ENCODE results near the gene PDAP1. TPM values are rescaled to one million over a fixed set of nuclear protein-coding genes. Genes with fewer than 3 reads are reported as not detected.
A peak's percentile ranks its signal among the peaks of the same experiment; 100 is the strongest.
"Not testable (repeated sequence)": the region's sequence is repeated elsewhere in the genome, so short reads cannot be mapped to it uniquely, and the experiment has no call there.

The PDAP1 gene
- total RNA-seq, 2 experiments from 2014 or later, result 93.8 to 103 TPM

GRCh38 chr7:99440195-99440594 is 31.8 kb upstream of the PDAP1 start:
- ChIA-PET CTCF (no interaction called here), POLR2A (interaction anchor here (1.4 to 3.2 kb wide), 7 partner anchors 8 to 118 kb away, joined by 3 to 15 read pairs (median 8); partner anchors contain the start of genes BUD31, PDAP1, ZNF394 and ZNF655)
- Mint-ChIP-seq H3K9me3 (no peaks in the 10 kb centered on the region), H3K4me3 (peak overlapping the region; percentile 98), H3K36me3 (ENCODE audit: low read depth) (peaks cover 29% of the 10 kb centered on the region), H3K27ac (peak overlapping the region; percentile 72), H3K4me1 (peaks cover 45% of the 10 kb centered on the region), H3K27me3 (no peaks in the 10 kb centered on the region)
- DNase-seq, result no peak

- no peaks in the 10 kb centered on the region for H3K27me3 Mint-ChIP-seq
- peak within 1 kb of the TSS; percentile 98 for H3K4me3 Mint-ChIP-seq
- H3K27ac Mint-ChIP-seq, result peak within 1 kb of the TSS; percentile 86
- ChIA-PET POLR2A (interaction anchor here (0.9 to 3.2 kb wide), 9 partner anchors 10 to 119 kb away, joined by 3 to 15 read pairs (median 7); partner anchors contain the start of genes BUD31, PDAP1, ZNF394 and ZNF655), CTCF (interaction anchor here (0.7 kb wide), 1 partner anchor 24 kb away, joined by 3 read pairs; no protein-coding TSS in a partner anchor)
- peaks cover 45% of the 10 kb centered on the region for H3K4me1 Mint-ChIP-seq
- H3K36me3 Mint-ChIP-seq (ENCODE audit: low read depth), result peaks cover 22% of the 10 kb centered on the region
- no peaks in the 10 kb centered on the region for H3K9me3 Mint-ChIP-seq
- DNase-seq, result peak; percentile 92
Observed at GRCh38 chr7:99438573-99439480, 30.4 kb upstream of the PDAP1 start, which contains the start of the genes CPSF4 and PTCD1. CPSF4 (plus strand) TSS chr7:99438943; CDS start chr7:99439083, 140 bp downstream. PTCD1 (minus strand) TSS chr7:99438798; CDS start chr7:99435242, 3,556 bp downstream.

GRCh38 chr7:99437946-99438572 is 29.7 kb upstream of the PDAP1 start:
- Mint-ChIP-seq H3K9me3 (no peaks in the 10 kb centered on the region), H3K4me1 (peaks cover 43% of the 10 kb centered on the region), H3K27ac (peak overlapping the region; percentile 86), H3K27me3 (no peaks in the 10 kb centered on the region), H3K36me3 (ENCODE audit: low read depth) (peaks cover 22% of the 10 kb centered on the region), H3K4me3 (peak overlapping the region; percentile 98)
- DNase-seq, result no peak
- POLR2A ChIA-PET, result interaction anchor here (0.8 to 3.2 kb wide), 12 partner anchors 10 to 120 kb away, joined by 3 to 15 read pairs (median 6); partner anchors contain the start of genes BUD31, PDAP1, ZNF394 and ZNF655
- CTCF ChIA-PET, result interaction anchor here (0.7 kb wide), 1 partner anchor 25 kb away, joined by 3 read pairs; no protein-coding TSS in a partner anchor

DNA sequence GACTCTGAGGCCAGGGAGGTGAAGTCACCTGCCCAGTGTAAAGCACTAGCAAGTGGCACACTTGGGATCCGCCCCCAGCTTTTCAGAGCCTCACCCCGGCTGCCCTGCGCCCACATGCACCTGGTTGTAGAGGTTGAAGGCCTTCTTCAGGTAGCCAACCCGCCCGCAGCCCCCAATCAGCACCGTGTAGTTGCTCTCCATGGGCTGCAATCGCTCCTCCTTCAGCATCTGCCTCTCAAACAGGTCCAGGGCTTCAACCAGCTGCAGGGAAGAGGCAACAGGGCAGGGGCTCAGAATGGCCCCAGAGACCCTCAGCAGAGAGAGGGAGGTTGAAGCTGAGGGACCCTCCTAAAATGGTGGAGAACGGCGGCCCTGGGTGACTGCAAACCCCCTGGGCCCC is 24.8 kb upstream of the PDAP1 start:
- H3K4me1 Mint-ChIP-seq, result peaks cover 21% of the 10 kb centered on the region
- peaks cover 20% of the 10 kb centered on the region for H3K36me3 Mint-ChIP-seq (ENCODE audit: low read depth)
- no peaks in the 10 kb centered on the region for H3K9me3 Mint-ChIP-seq
- no peaks in the 10 kb centered on the region for H3K27me3 Mint-ChIP-seq
- H3K4me3 Mint-ChIP-seq, result no peak overlapping the region
- ChIA-PET POLR2A (no interaction called here), CTCF (no interaction called here)
- DNase-seq, result no peak
- no peak overlapping the region for H3K27ac Mint-ChIP-seq

DNA sequence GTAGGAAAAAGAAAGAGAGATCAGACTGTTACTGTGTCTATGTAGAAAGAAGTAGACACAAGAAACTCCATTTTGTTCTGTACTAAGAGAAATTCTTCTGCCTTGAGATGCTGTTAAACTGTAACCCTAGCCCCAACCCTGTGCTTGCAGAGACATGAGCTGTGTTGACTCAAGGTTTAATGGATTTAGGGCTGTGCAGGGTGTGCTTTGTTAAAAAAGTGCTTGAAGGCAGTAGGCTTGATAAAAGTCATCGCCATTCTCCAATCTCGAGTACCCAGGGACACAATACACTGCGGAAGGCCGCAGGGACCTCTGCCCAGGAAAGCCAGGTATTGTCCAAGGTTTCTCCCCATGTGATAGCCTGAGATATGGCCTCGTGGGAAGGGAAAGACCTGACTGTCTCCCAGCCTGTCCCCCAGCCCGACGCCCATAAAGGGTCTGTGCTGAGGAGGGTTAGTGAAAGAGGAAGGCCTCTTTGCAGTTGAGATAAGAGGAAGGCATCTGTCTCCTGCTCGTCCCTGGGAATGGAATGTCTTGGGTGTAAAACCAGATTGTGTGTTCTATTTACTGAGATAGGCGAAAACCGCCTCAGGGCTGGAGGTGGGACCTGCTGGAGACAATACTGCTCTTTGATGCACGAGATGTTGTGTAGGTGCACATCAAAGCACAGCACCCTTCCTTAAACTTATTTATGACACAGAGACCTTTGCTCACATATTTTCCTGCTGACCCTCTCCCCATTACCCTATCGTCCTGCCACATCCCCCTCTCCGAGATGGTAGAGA is 23.6 kb upstream of the PDAP1 start:
- CTCF ChIA-PET, result interaction anchor here (0.5 kb wide), 1 partner anchor 375 kb away, joined by 3 read pairs; no protein-coding TSS in a partner anchor
- not testable (repeated sequence) for H3K27me3 Mint-ChIP-seq

DNA sequence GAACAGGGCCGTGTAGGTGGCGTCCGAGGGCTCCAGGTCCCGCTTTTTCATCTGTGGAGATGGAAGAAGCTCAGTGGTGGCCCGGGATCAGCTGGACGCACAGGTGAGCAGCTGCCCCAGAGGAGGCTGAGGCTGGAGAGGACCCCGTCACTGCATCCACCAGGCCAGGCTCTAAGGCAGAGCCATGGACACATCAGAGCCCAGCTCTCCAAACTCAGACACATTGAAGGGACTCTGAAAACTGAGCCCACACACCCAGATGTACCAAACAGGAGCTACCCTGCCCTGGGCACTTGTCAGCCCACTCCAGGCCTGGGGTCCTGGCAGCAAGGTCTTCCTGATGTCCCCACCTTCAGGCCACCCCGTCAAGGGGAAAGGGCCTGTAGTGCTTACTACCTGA is 21.4 kb upstream of the PDAP1 start:
- Mint-ChIP-seq H3K4me1 (peaks cover 5% of the 10 kb centered on the region), H3K4me3 (no peak overlapping the region), H3K27me3 (no peaks in the 10 kb centered on the region), H3K27ac (no peak overlapping the region), H3K36me3 (ENCODE audit: low read depth) (peaks cover 24% of the 10 kb centered on the region), H3K9me3 (no peaks in the 10 kb centered on the region)
- POLR2A ChIA-PET, result interaction anchor here (0.7 to 1.3 kb wide), 3 partner anchors 21 to 22 kb away, joined by 4 to 6 read pairs (median 4); partner anchors contain the start of genes BUD31 and PDAP1
- CTCF ChIA-PET, result no interaction called here
- no peak for DNase-seq

More for the DNA sequence above, 23.6 kb upstream of the PDAP1 start:
- DNase-seq, H3K27ac Mint-ChIP-seq, POLR2A ChIA-PET, H3K4me3 Mint-ChIP-seq, H3K9me3 Mint-ChIP-seq: not testable (repeated sequence)
- peaks cover 24% of the 10 kb centered on the region for H3K36me3 Mint-ChIP-seq (ENCODE audit: low read depth)
- H3K4me1 Mint-ChIP-seq, result peaks cover 12% of the 10 kb centered on the region

DNA sequence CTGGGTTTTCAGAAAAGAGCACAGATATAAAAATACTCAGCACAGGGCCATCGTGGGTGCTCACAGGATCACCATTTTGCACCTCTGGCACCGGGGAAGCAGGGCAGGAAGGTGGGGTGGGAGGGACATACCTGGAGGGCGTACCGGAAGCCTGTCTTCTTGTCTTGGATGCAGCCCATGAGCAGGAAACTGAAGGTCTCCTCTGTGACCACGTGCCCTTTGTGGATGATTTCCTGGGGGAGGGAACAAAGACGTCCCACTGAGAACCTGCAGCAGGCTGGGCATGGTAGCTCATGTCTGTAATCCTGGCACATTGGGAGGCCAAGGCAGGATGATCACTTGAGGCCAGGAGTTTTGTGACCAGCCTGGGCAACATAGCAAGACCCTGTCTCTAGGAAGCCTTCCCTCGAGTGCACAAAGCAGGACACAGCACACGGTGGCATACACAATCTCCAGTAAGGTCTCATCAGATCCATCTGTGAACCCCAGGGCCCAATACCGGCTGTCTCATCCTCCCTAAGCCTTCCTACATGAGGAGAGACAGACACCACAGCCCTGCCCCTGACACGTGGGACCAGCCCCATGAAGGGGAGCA is 20.7 kb upstream of the PDAP1 start:
- DNase-seq, result no peak
- Mint-ChIP-seq H3K4me3 (no peak overlapping the region), H3K27ac (peak overlapping the region; percentile 35), H3K4me1 (peaks cover 5% of the 10 kb centered on the region), H3K36me3 (ENCODE audit: low read depth) (peaks cover 24% of the 10 kb centered on the region), H3K9me3 (no peaks in the 10 kb centered on the region), H3K27me3 (no peaks in the 10 kb centered on the region)
- ChIA-PET POLR2A (interaction anchor here (0.7 to 1.3 kb wide), 3 partner anchors 20 to 22 kb away, joined by 4 to 6 read pairs (median 4); partner anchors contain the start of genes BUD31 and PDAP1), CTCF (no interaction called here)

GRCh38 chr7:99424932-99425730 is 16.7 kb upstream of the PDAP1 start:
- Mint-ChIP-seq H3K4me1 (peaks cover 5% of the 10 kb centered on the region), H3K27ac (no peak overlapping the region), H3K9me3 (no peaks in the 10 kb centered on the region), H3K36me3 (ENCODE audit: low read depth) (peaks cover 32% of the 10 kb centered on the region), H3K4me3 (no peak overlapping the region), H3K27me3 (no peaks in the 10 kb centered on the region)
- DNase-seq, result no peak
- ChIA-PET POLR2A (interaction anchor here (1.2 kb wide), 1 partner anchor 16 kb away, joined by 3 read pairs; the partner anchor contains the start of genes BUD31 and PDAP1), CTCF (interaction anchor here (0.9 kb wide), 1 partner anchor 9 kb away, joined by 4 read pairs; no protein-coding TSS in a partner anchor)

DNA sequence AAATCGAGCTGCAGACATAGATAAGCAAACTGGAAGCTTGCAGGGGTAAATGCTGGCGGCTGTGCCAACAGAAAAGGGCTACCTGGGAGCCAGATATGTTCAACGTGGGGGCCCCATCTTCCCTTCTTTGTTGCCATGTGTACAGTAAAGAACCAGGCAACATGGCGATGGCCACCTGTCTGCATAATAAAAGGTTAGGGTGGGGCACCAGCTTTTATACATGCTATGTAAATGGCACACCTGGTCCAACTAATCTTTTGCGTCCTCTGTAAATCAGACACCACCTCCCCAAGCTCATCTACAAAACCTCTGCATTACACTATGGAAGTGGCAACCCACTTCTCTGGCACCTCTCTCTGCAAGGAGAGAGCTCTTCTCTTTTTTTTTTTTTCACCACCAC is 14.2 kb upstream of the PDAP1 start:
- Mint-ChIP-seq H3K4me3 (no peak overlapping the region), H3K27ac (no peak overlapping the region), H3K27me3 (no peaks in the 10 kb centered on the region), H3K4me1 (no peaks in the 10 kb centered on the region), H3K36me3 (ENCODE audit: low read depth) (peaks cover 37% of the 10 kb centered on the region), H3K9me3 (no peaks in the 10 kb centered on the region)
- CTCF ChIA-PET, result no interaction called here
- no peak for DNase-seq
- POLR2A ChIA-PET, result no interaction called here

- no peak overlapping the region for H3K27ac Mint-ChIP-seq
- CTCF ChIA-PET, result no interaction called here
- H3K4me3 Mint-ChIP-seq, result no peak overlapping the region
- POLR2A ChIA-PET, result no interaction called here
- no peak for DNase-seq
- peaks cover 41% of the 10 kb centered on the region for H3K36me3 Mint-ChIP-seq (ENCODE audit: low read depth)
- H3K27me3 Mint-ChIP-seq, result no peaks in the 10 kb centered on the region
- no peaks in the 10 kb centered on the region for H3K9me3 Mint-ChIP-seq
- H3K4me1 Mint-ChIP-seq, result no peaks in the 10 kb centered on the region
Observed at GRCh38 chr7:99422186-99422585, 13.8 kb upstream of the PDAP1 start.

- H3K9me3 Mint-ChIP-seq, result no peaks in the 10 kb centered on the region
- peaks cover 52% of the 10 kb centered on the region for H3K36me3 Mint-ChIP-seq (ENCODE audit: low read depth)
- POLR2A ChIA-PET, result no interaction called here
- no peak for DNase-seq
- peaks cover 2% of the 10 kb centered on the region for H3K4me1 Mint-ChIP-seq
- H3K4me3 Mint-ChIP-seq, result no peak overlapping the region
- no peaks in the 10 kb centered on the region for H3K27me3 Mint-ChIP-seq
- no peak overlapping the region for H3K27ac Mint-ChIP-seq
- CTCF ChIA-PET, result no interaction called here
Observed at GRCh38 chr7:99420986-99421385, 12.6 kb upstream of the PDAP1 start.

All from activated CD4-positive, alpha-beta memory T cell treated with anti-CD3 and anti-CD28 coated beads, Interleukin-2, amount 10 ng/mL, durations not matched to agents 7 days and 5 days (primary cell).